OCI-LY7 (cell line): ENCODE data around the gene UBE2J2. TPM values are rescaled to one million over a fixed set of nuclear protein-coding genes. Genes with fewer than 3 reads are reported as not detected.

Experiments used
- BruUV-seq: library from RNA; stranded (reverse); fragments of 400-500 nt; replicated peaks from 2 replicates; lab custom pipeline; 2021; lab: Mats Ljungman, UMichigan
- CTCF ChIA-PET: fragments of 300-600 bp; sonication (Branson Sonifier 250); formaldehyde crosslinking; loops from one replicate; lab custom pipeline; 2022; ENCODE audit warnings: antibody characterized with exemption; ENCODE audit not compliant: unreplicated experiment; lab: Charles Lee
- POLR2A ChIA-PET: fragments of 300-600 bp; sonication (Branson Sonifier 250); formaldehyde crosslinking; loops from one replicate; lab custom pipeline; 2022; ENCODE audit warnings: antibody characterized with exemption; lab: Charles Lee
- DNase-seq: peaks from one replicate; pipeline ENCODE4 v3.0.0-alpha.2; 2015; ENCODE audit warnings: low spot score
- H2AFZ ChIP-seq: fragments of 200-600 bp; sonication (generic), shearing (Covaris generic); 2 replicates; pipeline ENCODE4 v1.6.1; 2014; ENCODE audit warnings: mild to moderate bottlenecking, antibody characterized with exemption, low read length, moderate library complexity
- H3K27ac ChIP-seq: fragments of 200-600 bp; sonication (generic); 2 replicates; pipeline ENCODE4 v1.5.1; 2014; ENCODE audit warnings: mixed run types, low read depth, mild to moderate bottlenecking, moderate library complexity, low read length, inconsistent platforms; ENCODE audit not compliant: poor library complexity, severe bottlenecking
- H3K36me3 ChIP-seq: fragments of 200-600 bp; sonication (generic); 2 replicates; pipeline ENCODE4 v1.6.1; 2014; ENCODE audit warnings: mild to moderate bottlenecking, antibody characterized with exemption, low read length, moderate library complexity, mixed read lengths; ENCODE audit not compliant: insufficient read depth
- H3K4me1 ChIP-seq: fragments of 200-600 bp; sonication (generic); 2 replicates; pipeline ENCODE4 v1.5.1; 2014; ENCODE audit warnings: mild to moderate bottlenecking, low read length; ENCODE audit not compliant: insufficient read depth, poor library complexity, severe bottlenecking
- H3K4me2 ChIP-seq: fragments of 200-600 bp; sonication (generic); 2 replicates; pipeline ENCODE4 v1.6.1; 2014; ENCODE audit warnings: mild to moderate bottlenecking, low read length
- H3K4me3 ChIP-seq: fragments of 200-600 bp; sonication (generic); 2 replicates; pipeline ENCODE4 v1.5.1; 2014; ENCODE audit warnings: mild to moderate bottlenecking, low read depth, low read length; ENCODE audit not compliant: poor library complexity, severe bottlenecking
- H3K79me2 ChIP-seq: fragments of 200-600 bp; sonication (generic); 2 replicates; pipeline ENCODE4 v1.6.1; 2016; ENCODE audit warnings: low read depth, mild to moderate bottlenecking, low read length, moderate library complexity, mixed read lengths; ENCODE audit not compliant: insufficient read depth
- H3K9me2 ChIP-seq: fragments of 200-600 bp; sonication (generic); 2 replicates; pipeline ENCODE4 v1.6.1; 2016; ENCODE audit warnings: mild to moderate bottlenecking, low read length, mixed read lengths; ENCODE audit not compliant: insufficient read depth
- H3K9me3 ChIP-seq: fragments of 200-600 bp; sonication (generic); 2 replicates; pipeline ENCODE4 v1.6.1; 2014; ENCODE audit warnings: mild to moderate bottlenecking, mixed run types, low read length, mixed read lengths
- H4K20me1 ChIP-seq: fragments of 200-600 bp; sonication (generic); 2 replicates; pipeline ENCODE4 v1.6.1; 2014; ENCODE audit warnings: mild to moderate bottlenecking, antibody characterized with exemption, low read length, moderate library complexity, mixed read lengths; ENCODE audit not compliant: insufficient read depth
- EZH2phosphoT487 ChIP-seq: fragments of 200-600 bp; sonication (generic); IDR thresholded peaks from 2 replicates; pipeline ENCODE4 v1.6.1; 2018; ENCODE audit warnings: low read depth, borderline replicate concordance, mild to moderate bottlenecking, mixed run types, antibody characterized with exemption, low read length, moderate library complexity, mixed read lengths
- intact Hi-C: fragments of 100-400 bp; cut with micrococcal nuclease; formaldehyde crosslinking; loops from one replicate; pipeline ENCODE4 v1.10.0; 2022; ENCODE audit not compliant: unreplicated experiment
- total RNA-seq, 2 experiments: library from RNA; depleted of rRNA in 1 of 2; stranded (reverse); fragments of >200 nt in 1 of 2; shearing (Covaris generic) in 1 of 2; gene quantifications; 2 replicates each; pipeline ENCODE4 v1.2.3, GENCODE V29; 2014 to 2022
- TF ChIP-seq, protein P1 (sequence below): fragments of 200-600 bp; sonication (generic); conservative IDR thresholded peaks from 2 replicates; pipeline ENCODE4 v1.5.1; 2014; ENCODE audit warnings: mild to moderate bottlenecking, antibody characterized with exemption, low read length, moderate library complexity, mixed read lengths

Gene UBE2J2
- total RNA-seq, 2 experiments from 2014 or later = 69.2 to 88.7 TPM

DNA sequence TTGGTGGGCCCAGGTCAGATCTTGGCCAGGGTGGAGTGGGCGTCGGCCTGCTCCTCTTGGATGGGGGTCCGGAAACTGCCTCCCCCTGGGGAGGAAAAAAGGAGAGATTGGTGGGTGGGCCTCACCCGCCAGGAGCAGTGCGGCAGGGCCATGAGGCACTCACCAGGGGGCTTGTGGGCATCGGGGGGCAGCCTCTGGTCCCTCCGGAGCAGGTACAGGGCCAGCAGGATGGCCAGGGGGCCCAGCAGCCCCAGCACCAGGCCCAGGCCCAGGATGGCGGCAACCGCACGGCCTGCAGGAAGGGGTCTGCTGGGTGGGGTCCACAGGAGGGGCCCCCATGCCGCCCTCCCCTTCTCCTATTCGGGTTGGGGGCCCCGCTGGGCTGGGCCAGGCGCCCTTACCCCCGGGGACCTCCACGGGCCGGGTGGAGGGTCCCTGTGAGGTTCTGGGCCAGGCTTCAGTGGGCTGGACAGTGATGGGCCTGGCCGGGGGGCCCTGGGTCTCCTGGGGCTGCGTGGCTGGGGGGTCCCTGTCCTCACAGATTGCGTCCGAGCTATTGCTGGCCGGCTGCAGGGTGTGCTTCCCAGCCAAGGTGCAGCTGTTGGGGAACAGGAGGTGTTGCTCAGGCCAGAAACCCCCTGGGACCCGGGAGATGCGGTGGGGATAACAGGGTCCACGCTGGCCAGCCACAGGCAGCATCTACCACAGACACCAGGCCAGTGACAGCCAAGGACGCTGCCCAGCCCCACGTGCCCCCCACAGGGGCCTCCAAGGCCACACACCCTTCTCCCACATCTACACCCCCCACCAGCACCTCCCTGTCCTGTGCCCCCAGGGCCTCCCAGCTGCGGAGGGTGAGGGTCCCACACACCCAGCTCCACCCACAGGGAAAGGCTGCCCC, 61.9 kb downstream of the UBE2J2 start:
- no peaks in the 10 kb centered on the region for H3K79me2 ChIP-seq
- no peak overlapping the region for H3K4me2 ChIP-seq
- no peak overlapping the region for H3K4me3 ChIP-seq
- no peaks in the 10 kb centered on the region for H3K9me3 ChIP-seq
- no peaks in the 10 kb centered on the region for H3K9me2 ChIP-seq
- TF ChIP-seq EZH2phosphoT487 = no peak
- TF ChIP-seq, protein P1, sequence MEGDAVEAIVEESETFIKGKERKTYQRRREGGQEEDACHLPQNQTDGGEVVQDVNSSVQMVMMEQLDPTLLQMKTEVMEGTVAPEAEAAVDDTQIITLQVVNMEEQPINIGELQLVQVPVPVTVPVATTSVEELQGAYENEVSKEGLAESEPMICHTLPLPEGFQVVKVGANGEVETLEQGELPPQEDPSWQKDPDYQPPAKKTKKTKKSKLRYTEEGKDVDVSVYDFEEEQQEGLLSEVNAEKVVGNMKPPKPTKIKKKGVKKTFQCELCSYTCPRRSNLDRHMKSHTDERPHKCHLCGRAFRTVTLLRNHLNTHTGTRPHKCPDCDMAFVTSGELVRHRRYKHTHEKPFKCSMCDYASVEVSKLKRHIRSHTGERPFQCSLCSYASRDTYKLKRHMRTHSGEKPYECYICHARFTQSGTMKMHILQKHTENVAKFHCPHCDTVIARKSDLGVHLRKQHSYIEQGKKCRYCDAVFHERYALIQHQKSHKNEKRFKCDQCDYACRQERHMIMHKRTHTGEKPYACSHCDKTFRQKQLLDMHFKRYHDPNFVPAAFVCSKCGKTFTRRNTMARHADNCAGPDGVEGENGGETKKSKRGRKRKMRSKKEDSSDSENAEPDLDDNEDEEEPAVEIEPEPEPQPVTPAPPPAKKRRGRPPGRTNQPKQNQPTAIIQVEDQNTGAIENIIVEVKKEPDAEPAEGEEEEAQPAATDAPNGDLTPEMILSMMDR = no peak
- no peaks in the 10 kb centered on the region for H4K20me1 ChIP-seq
- H3K36me3 ChIP-seq = peaks cover 5% of the 10 kb centered on the region
- H3K4me1 ChIP-seq = peaks cover 2% of the 10 kb centered on the region
- BruUV-seq = no TSS peak
- no peak for DNase-seq
- intact Hi-C loops = loop anchor here (2.0 kb wide), 1 partner anchor 89 kb away; no protein-coding TSS in a partner anchor
- H3K27ac ChIP-seq = no peak overlapping the region
- CTCF ChIA-PET = no interaction called here
- no peak overlapping the region for H2AFZ ChIP-seq
- POLR2A ChIA-PET = no interaction called here

- no peak for TF ChIP-seq EZH2phosphoT487
- TF ChIP-seq, protein P1 = no peak
- ChIA-PET CTCF (no interaction called here), POLR2A (no interaction called here)
- no TSS peak for BruUV-seq
- H3K36me3 ChIP-seq = no peaks in the 10 kb centered on the region
- no peaks in the 10 kb centered on the region for H3K9me2 ChIP-seq
- no peak overlapping the region for H3K4me2 ChIP-seq
- no peak overlapping the region for H3K4me3 ChIP-seq
- H3K4me1 ChIP-seq = peaks cover 7% of the 10 kb centered on the region
- intact Hi-C loops = no loop called here
- DNase-seq = no peak
- H3K9me3 ChIP-seq = no peaks in the 10 kb centered on the region
- no peaks in the 10 kb centered on the region for H3K79me2 ChIP-seq
- no peaks in the 10 kb centered on the region for H4K20me1 ChIP-seq
- no peak overlapping the region for H3K27ac ChIP-seq
- H2AFZ ChIP-seq = no peak overlapping the region
Measured at GRCh38 chr1:1210726-1211540, 62.7 kb downstream of the UBE2J2 start.
